HEK293 (cell line): ENCODE data around the gene RAB9A.

Experiments used
- CTCF ChIA-PET: fragments of 350-600 bp; formaldehyde crosslinking; extraction: SDS; loops from one replicate; lab custom pipeline; 2021; ENCODE audit warnings: antibody characterized with exemption; lab: Yijun Ruan, JAX
- POLR2A ChIA-PET: fragments of 300-600 bp; formaldehyde crosslinking; extraction: SDS; loops from one replicate; lab custom pipeline; 2020; ENCODE audit warnings: antibody characterized with exemption, inconsistent platforms; lab: Yijun Ruan, JAX
- H3K27ac ChIP-seq: fragments of 200-500 bp; sonication (Bioruptor generic); 2 replicates; pipeline ENCODE4 v1.5.1; 2014; ENCODE audit warnings: low read depth, low read length, control low read depth, inconsistent platforms; ENCODE audit errors: extremely low read depth
- H3K36me3 ChIP-seq, 2 experiments: fragments of 200-500 bp in 1 of 2; sonication (Bioruptor generic) in 1 of 2; 1 replicate in 1 of 2; 2 replicates in 1 of 2; pipeline ENCODE4 v1.5.1; 2014 to 2017; ENCODE audit warnings: inconsistent platforms in 2 of 2, low read length in 2 of 2; ENCODE audit not compliant: control insufficient read depth in 2 of 2, insufficient read depth in 1 of 2
- H3K4me1 ChIP-seq: fragments of 200-500 bp; sonication (Bioruptor generic); 2 replicates; pipeline ENCODE4 v1.5.1; 2014; ENCODE audit warnings: mild to moderate bottlenecking, low read length, inconsistent platforms; ENCODE audit not compliant: control insufficient read depth, insufficient read depth
- H3K4me3 ChIP-seq: 2 replicates; pipeline ENCODE4 v1.5.1; 2011; ENCODE audit warnings: low read depth, mild to moderate bottlenecking, control low read depth, low read length, moderate library complexity
- H3K9me3 ChIP-seq: fragments of 200-500 bp; sonication (Bioruptor generic); 2 replicates; pipeline ENCODE4 v1.5.1; 2014; ENCODE audit warnings: low read depth, low read length, inconsistent platforms; ENCODE audit not compliant: control insufficient read depth, insufficient read depth
- BCL11B ChIP-seq: fragments of 450-650 bp; formaldehyde crosslinking; IDR thresholded peaks from 2 replicates; pipeline ENCODE4 v1.5.1; 2016; ENCODE audit warnings: low read depth, missing biosample characterization, missing genetic modification characterization
- GLI2 ChIP-seq: fragments of 450-650 bp; formaldehyde crosslinking; IDR thresholded peaks from 2 replicates; pipeline ENCODE4; 2017; ENCODE audit warnings: missing biosample characterization, missing genetic modification characterization, low read depth, borderline replicate concordance
- HIC1 ChIP-seq: fragments of 450-650 bp; formaldehyde crosslinking; IDR thresholded peaks from 2 replicates; pipeline ENCODE4 v1.5.1; 2016; ENCODE audit warnings: missing biosample characterization, missing genetic modification characterization
- ZBTB20 ChIP-seq: fragments of 450-650 bp; formaldehyde crosslinking; IDR thresholded peaks from 2 replicates; pipeline ENCODE4 v1.5.1; 2016; ENCODE audit warnings: missing biosample characterization, missing genetic modification characterization
- ZBTB7A ChIP-seq: fragments of 450-650 bp; formaldehyde crosslinking; IDR thresholded peaks from 2 replicates; pipeline ENCODE4 v1.5.1; 2016; ENCODE audit warnings: low read depth, missing biosample characterization, missing genetic modification characterization
- ZFP69B ChIP-seq: fragments of 450-650 bp; formaldehyde crosslinking; IDR thresholded peaks from 2 replicates; pipeline ENCODE4 v1.5.1; 2016; ENCODE audit warnings: missing biosample characterization, missing genetic modification characterization
- ZNF10 ChIP-seq: fragments of 450-650 bp; formaldehyde crosslinking; IDR thresholded peaks from 2 replicates; pipeline ENCODE4 v1.5.1; 2017; ENCODE audit warnings: missing biosample characterization, missing genetic modification characterization
- ZNF174 ChIP-seq: fragments of 450-650 bp; formaldehyde crosslinking; IDR thresholded peaks from 2 replicates; pipeline ENCODE4 v1.5.0; 2017; ENCODE audit warnings: missing biosample characterization, mild to moderate bottlenecking, missing genetic modification characterization
- ZNF23 ChIP-seq: fragments of 450-650 bp; formaldehyde crosslinking; IDR thresholded peaks from 2 replicates; pipeline ENCODE4 v1.5.1; 2016; ENCODE audit warnings: missing biosample characterization, missing genetic modification characterization, borderline replicate concordance
- ZNF24 ChIP-seq: fragments of 450-650 bp; formaldehyde crosslinking; IDR thresholded peaks from 2 replicates; pipeline ENCODE4 v1.5.1; 2016; ENCODE audit warnings: missing biosample characterization, missing genetic modification characterization
- ZNF292 ChIP-seq: fragments of 450-650 bp; formaldehyde crosslinking; IDR thresholded peaks from 2 replicates; pipeline ENCODE4 v1.5.1; 2016; ENCODE audit warnings: low read depth, missing biosample characterization, missing genetic modification characterization, borderline replicate concordance
- ZNF362 ChIP-seq: fragments of 450-650 bp; formaldehyde crosslinking; IDR thresholded peaks from 2 replicates; pipeline ENCODE4 v1.5.1; 2016; ENCODE audit warnings: missing biosample characterization, missing genetic modification characterization
- ZNF623 ChIP-seq: fragments of 450-650 bp; formaldehyde crosslinking; IDR thresholded peaks from 2 replicates; pipeline ENCODE4 v1.5.1; 2016; ENCODE audit warnings: missing biosample characterization, missing genetic modification characterization
- ZNF660 ChIP-seq: fragments of 450-650 bp; IDR thresholded peaks from 2 replicates; pipeline ENCODE4 v1.5.1; 2018; ENCODE audit warnings: missing biosample characterization, mild to moderate bottlenecking, missing genetic modification characterization
- ZNF747 ChIP-seq: fragments of 450-650 bp; formaldehyde crosslinking; IDR thresholded peaks from 2 replicates; pipeline ENCODE4 v1.5.1; 2016; ENCODE audit warnings: missing biosample characterization, missing genetic modification characterization
- ZNF768 ChIP-seq: fragments of 450-650 bp; formaldehyde crosslinking; IDR thresholded peaks from 2 replicates; pipeline ENCODE4 v1.5.1; 2018; ENCODE audit warnings: missing biosample characterization, mild to moderate bottlenecking, missing genetic modification characterization
- ZNF843 ChIP-seq: fragments of 450-650 bp; formaldehyde crosslinking; IDR thresholded peaks from 2 replicates; pipeline ENCODE4 v1.5.1; 2016; ENCODE audit warnings: missing biosample characterization, missing genetic modification characterization

RAB9A gene

GRCh38 chrX:13700380-13700779 is 11.5 kb downstream of the RAB9A start:
- Histone ChIP-seq H3K9me3 (no peaks in the 10 kb centered on the region), H3K36me3 (peaks cover 14 to 22% of the 10 kb centered on the region in 2 experiments), H3K4me1 (peaks cover 2% of the 10 kb centered on the region; the same call in 1 of the 2 replicates), H3K4me3 (no peak overlapping the region), H3K27ac (no peak overlapping the region)
- CTCF ChIA-PET: interaction anchor here (0.6 to 2.6 kb wide), 3 partner anchors 40 to 338 kb away, joined by 3 to 8 read pairs (median 3); no protein-coding TSS in a partner anchor
- POLR2A ChIA-PET: interaction anchor here (0.5 kb wide), 1 partner anchor 37 kb away, joined by 3 read pairs; no protein-coding TSS in a partner anchor
- no peak for TF ChIP-seq HIC1 (tag by site-specific recombination)
- TF ChIP-seq ZNF768 (tag by site-specific recombination): no peak
- no peak for TF ChIP-seq ZBTB7A (tag by site-specific recombination)

- ChIA-PET CTCF (interaction anchor here (0.6 to 2.6 kb wide), 2 partner anchors 9 to 48 kb away, joined by 3 to 8 read pairs; no protein-coding TSS in a partner anchor), POLR2A (interaction anchor here (1.3 kb wide), 2 partner anchors 9 to 13 kb away, joined by 3 to 5 read pairs; partner anchors contain the start of gene RAB9A)
- no peaks in the 10 kb centered on the region for H3K9me3 ChIP-seq
- H3K36me3 ChIP-seq: peaks cover 27 to 35% of the 10 kb centered on the region in 2 experiments
- 0 out of 2 replicates have a peak, but pooled peaks cover 2% of the 10 kb centered on the region for H3K4me1 ChIP-seq
- TF ChIP-seq ZNF660 (tag by site-specific recombination) (no peak), ZNF623 (tag by site-specific recombination) (no peak), ZNF747 (no peak), ZNF843 (no peak), ZFP69B (tag by site-specific recombination) (no peak), ZNF174 (no peak), BCL11B (tag by site-specific recombination) (no peak), ZNF292 (tag by site-specific recombination) (no peak), ZNF24 (tag by site-specific recombination) (no peak), ZNF768 (tag by site-specific recombination) (no peak), ZNF362 (tag by site-specific recombination) (no peak), ZBTB20 (tag by site-specific recombination) (no peak)
- no peak overlapping the region for H3K27ac ChIP-seq
- H3K4me3 ChIP-seq: no peak overlapping the region
Observed at GRCh38 chrX:13702111-13702789, 13.3 kb downstream of the RAB9A start.

- no peaks in the 10 kb centered on the region for H3K9me3 ChIP-seq
- H3K4me3 ChIP-seq: no peak overlapping the region
- peaks cover 35 to 43% of the 10 kb centered on the region in 2 experiments for H3K36me3 ChIP-seq
- CTCF ChIA-PET: interaction anchor here (0.6 to 1.7 kb wide), 2 partner anchors 8 to 47 kb away, joined by 3 to 4 read pairs; no protein-coding TSS in a partner anchor
- 0 out of 2 replicates have a peak, but pooled peaks cover 2% of the 10 kb centered on the region for H3K4me1 ChIP-seq
- no peak for TF ChIP-seq GLI2 (tag by site-specific recombination)
- TF ChIP-seq ZNF10 (tag by site-specific recombination): no peak
- no peak for TF ChIP-seq ZNF23
- no peak overlapping the region for H3K27ac ChIP-seq
- POLR2A ChIA-PET: no interaction called here
Observed at GRCh38 chrX:13703135-13703534, 14.2 kb downstream of the RAB9A start.
